ENCODE data around the gene CADPS. TPM values are rescaled to one million over a fixed set of nuclear protein-coding genes. Genes with fewer than 3 reads are reported as not detected.

CADPS gene
- total and polyA plus RNA-seq, 9 donors: 0.47 to 4.4 (median 1.6) TPM

GRCh38 chr3:62557983-62558382 is 317.2 kb downstream of the CADPS start:
- no peaks in the 10 kb centered on the region for H3K4me1 ChIP-seq (ENCODE audit: control insufficient read depth, insufficient read depth, low read length)
- WGBS (ENCODE audit: insufficient coverage): 82% methylated on average over 5 of the region's 5 CpGs
- no peak for DNase-seq
- H3K27ac ChIP-seq (ENCODE audit: low read length): no peak overlapping the region
- no peaks in the 10 kb centered on the region for H3K36me3 ChIP-seq (ENCODE audit: control insufficient read depth, insufficient read depth, low read length)
- H3K4me3 ChIP-seq (ENCODE audit: low read length): no peak overlapping the region
- no peaks in the 10 kb centered on the region for H3K9me3 ChIP-seq (replicated peaks; ENCODE audit: control insufficient read depth, low read depth, low read length)
- no peaks in the 10 kb centered on the region for H3K27me3 ChIP-seq (ENCODE audit: control insufficient read depth, insufficient read depth, low read length)

- no peak for DNase-seq
- WGBS (ENCODE audit: insufficient coverage): 73% methylated on average over 3 of the region's 5 CpGs
These were observed 317.8 kb downstream of the CADPS start for GRCh38 chr3:62557450-62557849.

GRCh38 chr3:62556121-62556815 is 318.9 kb downstream of the CADPS start:
- H3K4me1 ChIP-seq (ENCODE audit: control insufficient read depth, insufficient read depth, low read length): no peaks in the 10 kb centered on the region
- no peaks in the 10 kb centered on the region for H3K36me3 ChIP-seq (ENCODE audit: control insufficient read depth, insufficient read depth, low read length)
- H3K9me3 ChIP-seq (replicated peaks; ENCODE audit: control insufficient read depth, low read depth, low read length): no peaks in the 10 kb centered on the region
- no peak overlapping the region for H3K4me3 ChIP-seq (ENCODE audit: low read length)
- 20% methylated on average over 1 of the region's 10 CpGs for WGBS (ENCODE audit: insufficient coverage)
- no peaks in the 10 kb centered on the region for H3K27me3 ChIP-seq (ENCODE audit: control insufficient read depth, insufficient read depth, low read length)
- no peak for DNase-seq
- H3K27ac ChIP-seq (ENCODE audit: low read length): no peak overlapping the region

More at GRCh38 chr3:62557450-62557849, 317.8 kb downstream of the CADPS start:
- Histone ChIP-seq H3K4me3 (ENCODE audit: low read length) (no peak overlapping the region), H3K27me3 (ENCODE audit: control insufficient read depth, insufficient read depth, low read length) (no peaks in the 10 kb centered on the region), H3K4me1 (ENCODE audit: control insufficient read depth, insufficient read depth, low read length) (no peaks in the 10 kb centered on the region), H3K27ac (ENCODE audit: low read length) (no peak overlapping the region), H3K9me3 (replicated peaks; ENCODE audit: control insufficient read depth, low read depth, low read length) (no peaks in the 10 kb centered on the region), H3K36me3 (ENCODE audit: control insufficient read depth, insufficient read depth, low read length) (no peaks in the 10 kb centered on the region)

GRCh38 chr3:62554264-62554799 is 320.9 kb downstream of the CADPS start:
- no peak for DNase-seq
- Histone ChIP-seq H3K36me3 (ENCODE audit: control insufficient read depth, insufficient read depth, low read length) (no peaks in the 10 kb centered on the region), H3K27ac (ENCODE audit: low read length) (no peak overlapping the region), H3K27me3 (ENCODE audit: control insufficient read depth, insufficient read depth, low read length) (no peaks in the 10 kb centered on the region), H3K4me3 (ENCODE audit: low read length) (no peak overlapping the region), H3K9me3 (replicated peaks; ENCODE audit: control insufficient read depth, low read depth, low read length) (no peaks in the 10 kb centered on the region), H3K4me1 (ENCODE audit: control insufficient read depth, insufficient read depth, low read length) (no peaks in the 10 kb centered on the region)
- WGBS (ENCODE audit: insufficient coverage): no CpG with 5 or more reads among the region's 3 CpGs

GRCh38 chr3:62553811-62554210 is 321.4 kb downstream of the CADPS start:
- Histone ChIP-seq H3K27me3 (ENCODE audit: control insufficient read depth, insufficient read depth, low read length) (no peaks in the 10 kb centered on the region), H3K4me1 (ENCODE audit: control insufficient read depth, insufficient read depth, low read length) (no peaks in the 10 kb centered on the region), H3K4me3 (ENCODE audit: low read length) (no peak overlapping the region), H3K9me3 (replicated peaks; ENCODE audit: control insufficient read depth, low read depth, low read length) (no peaks in the 10 kb centered on the region), H3K36me3 (ENCODE audit: control insufficient read depth, insufficient read depth, low read length) (no peaks in the 10 kb centered on the region), H3K27ac (ENCODE audit: low read length) (no peak overlapping the region)
- 50% methylated on average over 1 of the region's 4 CpGs for WGBS (ENCODE audit: insufficient coverage)
- no peak for DNase-seq

- no peak for DNase-seq
- Histone ChIP-seq H3K27ac (ENCODE audit: low read length) (no peak overlapping the region), H3K4me1 (ENCODE audit: control insufficient read depth, insufficient read depth, low read length) (no peaks in the 10 kb centered on the region), H3K4me3 (ENCODE audit: low read length) (no peak overlapping the region), H3K9me3 (replicated peaks; ENCODE audit: control insufficient read depth, low read depth, low read length) (no peaks in the 10 kb centered on the region), H3K36me3 (ENCODE audit: control insufficient read depth, insufficient read depth, low read length) (no peaks in the 10 kb centered on the region), H3K27me3 (ENCODE audit: control insufficient read depth, insufficient read depth, low read length) (no peaks in the 10 kb centered on the region)
- 79% methylated on average over 2 of the region's 2 CpGs for WGBS (ENCODE audit: insufficient coverage)
These were observed 323.7 kb downstream of the CADPS start for GRCh38 chr3:62551556-62551955.

- Histone ChIP-seq H3K4me1 (ENCODE audit: control insufficient read depth, insufficient read depth, low read length) (no peaks in the 10 kb centered on the region), H3K36me3 (ENCODE audit: control insufficient read depth, insufficient read depth, low read length) (no peaks in the 10 kb centered on the region), H3K27ac (ENCODE audit: low read length) (no peak overlapping the region), H3K4me3 (ENCODE audit: low read length) (no peak overlapping the region), H3K9me3 (replicated peaks; ENCODE audit: control insufficient read depth, low read depth, low read length) (no peaks in the 10 kb centered on the region), H3K27me3 (ENCODE audit: control insufficient read depth, insufficient read depth, low read length) (no peaks in the 10 kb centered on the region)
- DNase-seq: no peak
- WGBS (ENCODE audit: insufficient coverage): no CpG with 5 or more reads among the region's 5 CpGs
These were observed 324.8 kb downstream of the CADPS start for GRCh38 chr3:62550439-62550838.

- no peak for DNase-seq
- WGBS (ENCODE audit: insufficient coverage): 60% methylated on average over 1 of the region's 2 CpGs
- Histone ChIP-seq H3K4me1 (ENCODE audit: control insufficient read depth, insufficient read depth, low read length) (no peaks in the 10 kb centered on the region), H3K36me3 (ENCODE audit: control insufficient read depth, insufficient read depth, low read length) (no peaks in the 10 kb centered on the region), H3K27me3 (ENCODE audit: control insufficient read depth, insufficient read depth, low read length) (no peaks in the 10 kb centered on the region), H3K27ac (ENCODE audit: low read length) (no peak overlapping the region), H3K4me3 (ENCODE audit: low read length) (no peak overlapping the region), H3K9me3 (replicated peaks; ENCODE audit: control insufficient read depth, low read depth, low read length) (no peaks in the 10 kb centered on the region)
These were observed 326.5 kb downstream of the CADPS start for GRCh38 chr3:62548528-62549205.

GRCh38 chr3:62546266-62546665 is 328.9 kb downstream of the CADPS start:
- DNase-seq: no peak
- WGBS (ENCODE audit: insufficient coverage): 90% methylated on average over 4 of the region's 7 CpGs
- no peaks in the 10 kb centered on the region for H3K27me3 ChIP-seq (ENCODE audit: control insufficient read depth, insufficient read depth, low read length)
- H3K9me3 ChIP-seq (replicated peaks; ENCODE audit: control insufficient read depth, low read depth, low read length): no peaks in the 10 kb centered on the region
- H3K27ac ChIP-seq (ENCODE audit: low read length): no peak overlapping the region
- no peak overlapping the region for H3K4me3 ChIP-seq (ENCODE audit: low read length)
- no peaks in the 10 kb centered on the region for H3K36me3 ChIP-seq (ENCODE audit: control insufficient read depth, insufficient read depth, low read length)
- no peaks in the 10 kb centered on the region for H3K4me1 ChIP-seq (ENCODE audit: control insufficient read depth, insufficient read depth, low read length)

- Histone ChIP-seq H3K4me3 (ENCODE audit: low read length) (no peak overlapping the region), H3K27me3 (ENCODE audit: control insufficient read depth, insufficient read depth, low read length) (no peaks in the 10 kb centered on the region), H3K4me1 (ENCODE audit: control insufficient read depth, insufficient read depth, low read length) (no peaks in the 10 kb centered on the region), H3K27ac (ENCODE audit: low read length) (no peak overlapping the region), H3K9me3 (replicated peaks; ENCODE audit: control insufficient read depth, low read depth, low read length) (no peaks in the 10 kb centered on the region), H3K36me3 (ENCODE audit: control insufficient read depth, insufficient read depth, low read length) (no peaks in the 10 kb centered on the region)
- 90% methylated on average over 1 of the region's 2 CpGs for WGBS (ENCODE audit: insufficient coverage)
- no peak for DNase-seq
These were observed 333.0 kb downstream of the CADPS start for GRCh38 chr3:62542185-62542584.

All from muscle of leg (tissue), 11 donors.